CD4-positive, alpha-beta memory T cell (primary cell): ENCODE results near the gene EEF1AKMT1. TPM values are rescaled to one million over a fixed set of nuclear protein-coding genes. Genes with fewer than 3 reads are reported as not detected.

Experiments
- CTCF ChIA-PET: fragments of 350-600 bp; sonication (Branson Sonifier 250); formaldehyde crosslinking; loops from one replicate; lab custom pipeline; 2021; ENCODE audit warnings: inconsistent platforms; ENCODE audit not compliant: partially characterized antibody; lab: Charles Lee
- POLR2A ChIA-PET: fragments of 350-600 bp; sonication (Branson Sonifier 250); formaldehyde crosslinking; loops from one replicate; lab custom pipeline; 2021; ENCODE audit not compliant: partially characterized antibody; lab: Charles Lee
- DNase-seq, 5 donors: peaks; one replicate each; pipeline versions ENCODE4 v3.0.0 to v3.0.0-alpha.2; 2020 to 2022; ENCODE audit warnings: mixed read lengths in 1 of 5
- H3K27ac ChIP-seq: one replicate; pipeline ENCODE4 v1.7.0; 2013; ENCODE audit warnings: low read depth, low read length
- H3K27me3 ChIP-seq: 2 replicates; pipeline ENCODE4 v1.7.0; 2013; ENCODE audit warnings: mild to moderate bottlenecking, low read length, moderate library complexity; ENCODE audit not compliant: insufficient read depth
- H3K36me3 ChIP-seq: 2 replicates; pipeline ENCODE4 v1.7.0; 2013; ENCODE audit warnings: mild to moderate bottlenecking, low read length, moderate library complexity; ENCODE audit not compliant: insufficient read depth
- H3K4me1 ChIP-seq: 2 replicates; pipeline ENCODE4 v1.7.0; 2013; ENCODE audit warnings: mild to moderate bottlenecking, low read length, moderate library complexity; ENCODE audit not compliant: insufficient read depth
- H3K4me3 ChIP-seq, 2 donors: one replicate each; pipeline ENCODE4 v1.7.0; 2013; ENCODE audit warnings: low read length in 2 of 2, mild to moderate bottlenecking in 1 of 2
- H3K9me3 ChIP-seq, 2 donors: one replicate each; pipeline ENCODE4 v1.7.0; 2013; ENCODE audit warnings: low read length in 2 of 2, control low read depth in 1 of 2; ENCODE audit not compliant: control insufficient read depth in 1 of 2
- H3K27ac Mint-ChIP-seq, 7 donors: one replicate each; pipeline ENCODE4 v1.8.0; 2020 to 2021; ENCODE audit warnings: mixed read lengths in 7 of 7, mild to moderate bottlenecking in 6 of 7, inconsistent platforms in 3 of 7, moderate library complexity in 3 of 7
- H3K27me3 Mint-ChIP-seq, 2 donors: one replicate each; pipeline ENCODE4 v1.8.0; 2020 to 2021; ENCODE audit warnings: mixed read lengths in 2 of 2
- H3K36me3 Mint-ChIP-seq, 2 donors: one replicate each; pipeline ENCODE4 v1.8.0; 2020 to 2021; ENCODE audit warnings: mixed read lengths in 2 of 2, inconsistent platforms in 1 of 2, mild to moderate bottlenecking in 1 of 2
- H3K4me1 Mint-ChIP-seq, 4 donors: one replicate each; pipeline ENCODE4 v1.8.0; 2020 to 2021; ENCODE audit warnings: mixed read lengths in 4 of 4, mild to moderate bottlenecking in 1 of 4
- H3K4me3 Mint-ChIP-seq, 8 donors: one replicate each; pipeline ENCODE4 v1.8.0; 2020 to 2021; ENCODE audit warnings: mixed read lengths in 8 of 8, mild to moderate bottlenecking in 7 of 8, moderate library complexity in 6 of 8, inconsistent platforms in 3 of 8
- H3K9me3 Mint-ChIP-seq, 8 donors: one replicate each; pipeline ENCODE4 v1.8.0; 2020 to 2021; ENCODE audit warnings: mixed read lengths in 8 of 8, mild to moderate bottlenecking in 5 of 8, inconsistent platforms in 3 of 8, moderate library complexity in 1 of 8
- intact Hi-C: fragments of 100-400 bp; cut with micrococcal nuclease; formaldehyde crosslinking; loops from one replicate; pipeline ENCODE4 v1.15.1; 2023
- polyA plus RNA-seq, 2 donors: library from polyadenylated mRNA; unstranded; fragments of 300-500 nt; fragmentation: Illumina TruSeq; gene quantifications; one replicate each; pipeline ENCODE4 v1.2.3, GENCODE V29; 2021
- total RNA-seq, 2 experiments: library from RNA; stranded (reverse); gene quantifications; one replicate each; pipeline ENCODE4 v1.2.3, GENCODE V29; 2021

The EEF1AKMT1 gene
- total and polyA plus RNA-seq, 4 experiments from 2014 or later, result 8.1 to 16.2 (median 10.1) TPM

DNA sequence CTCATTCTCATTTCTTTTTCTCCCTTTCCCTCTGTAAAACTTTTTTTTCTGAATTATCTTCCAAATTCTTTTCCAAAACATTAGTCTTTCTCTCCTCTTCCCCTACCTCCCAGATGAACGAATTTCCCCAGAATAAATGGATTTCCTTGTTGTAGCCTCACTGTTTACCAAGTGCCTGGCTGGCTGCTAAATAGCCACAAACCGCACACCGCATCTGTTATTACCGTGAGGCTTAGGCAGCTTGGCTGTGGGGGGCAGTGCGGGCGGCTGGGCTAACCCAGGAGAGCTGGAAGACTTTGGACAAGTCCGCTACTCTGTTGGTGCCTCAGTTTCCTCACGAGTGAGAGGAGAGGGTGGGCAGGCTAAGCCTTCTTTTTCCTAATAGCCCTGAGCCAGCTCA, 59.6 kb downstream of the EEF1AKMT1 start:
- H3K27ac Mint-ChIP-seq, result peak overlapping the region in 1 of 7 donors; percentile 18
- no peak for DNase-seq
- H3K27me3 Mint-ChIP-seq, result peaks cover 3 to 12% of the 10 kb centered on the region in 2 donors
- ChIA-PET POLR2A (no interaction called here), CTCF (interaction anchor here (0.5 to 9.1 kb wide), 5 partner anchors 114 to 220 kb away, joined by 3 to 90 read pairs (median 10); no protein-coding TSS in a partner anchor)
- intact Hi-C loops, result no loop called here
- no peaks in the 10 kb centered on the region for H3K27me3 ChIP-seq
- H3K36me3 ChIP-seq, result no peaks in the 10 kb centered on the region
- H3K4me3 ChIP-seq, result no peak overlapping the region
- H3K4me1 Mint-ChIP-seq, result peaks cover 4 to 10% (median 7%) of the 10 kb centered on the region in 4 donors
- no peaks in the 10 kb centered on the region for H3K36me3 Mint-ChIP-seq
- no peak overlapping the region for H3K4me3 Mint-ChIP-seq
- H3K4me1 ChIP-seq, result peaks cover 6% of the 10 kb centered on the region
- H3K27ac ChIP-seq, result no peak overlapping the region
- H3K9me3 ChIP-seq, result no peaks in the 10 kb centered on the region
- peaks cover 0 to 1% (median 0%) of the 10 kb centered on the region in 8 donors for H3K9me3 Mint-ChIP-seq

DNA sequence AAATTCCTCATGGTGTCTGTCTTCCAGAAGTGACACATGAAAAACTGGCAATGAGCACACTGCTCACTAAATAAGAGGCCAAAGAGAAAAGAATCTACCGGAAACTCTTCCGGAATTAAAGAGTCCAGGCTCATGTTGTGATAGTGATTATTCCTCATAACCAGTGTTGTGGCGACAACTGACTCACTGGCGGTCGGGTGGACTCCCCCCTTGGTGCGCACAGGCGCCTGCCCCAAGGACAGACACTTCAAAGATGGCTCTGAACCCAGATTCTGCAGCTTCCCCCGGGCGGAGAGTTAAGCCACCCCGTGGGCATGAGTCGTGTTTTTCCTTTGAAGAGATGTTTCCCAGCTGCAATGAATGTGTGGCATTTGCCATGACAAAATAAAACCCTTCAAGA, 60.0 kb downstream of the EEF1AKMT1 start:
- Mint-ChIP-seq H3K4me3 (no peak overlapping the region), H3K4me1 (peaks cover 4 to 10% (median 7%) of the 10 kb centered on the region in 4 donors), H3K27me3 (peaks cover 3 to 12% of the 10 kb centered on the region in 2 donors), H3K27ac (no peak overlapping the region), H3K9me3 (peaks cover 0 to 1% (median 0%) of the 10 kb centered on the region in 8 donors), H3K36me3 (no peaks in the 10 kb centered on the region)
- intact Hi-C loops, result loop anchor here (2.0 kb wide), 2 partner anchors 59 to 765 kb away; partner anchors contain the start of gene EEF1AKMT1
- Histone ChIP-seq H3K27ac (no peak overlapping the region), H3K4me1 (peaks cover 6% of the 10 kb centered on the region), H3K27me3 (no peaks in the 10 kb centered on the region), H3K36me3 (no peaks in the 10 kb centered on the region), H3K9me3 (no peaks in the 10 kb centered on the region), H3K4me3 (no peak overlapping the region)
- no peak for DNase-seq
- ChIA-PET CTCF (interaction anchor here (0.5 to 9.1 kb wide), 7 partner anchors 9 to 220 kb away, joined by 3 to 90 read pairs (median 10); no protein-coding TSS in a partner anchor), POLR2A (no interaction called here)

- POLR2A ChIA-PET, result no interaction called here
- H3K36me3 ChIP-seq, result no peaks in the 10 kb centered on the region
- no peaks in the 10 kb centered on the region for H3K27me3 ChIP-seq
- Mint-ChIP-seq H3K4me3 (peak overlapping the region in 2 of 8 donors; percentile 21 to 60), H3K9me3 (no peaks in the 10 kb centered on the region), H3K27me3 (peaks cover 3 to 12% of the 10 kb centered on the region in 2 donors), H3K4me1 (peaks cover 4 to 10% (median 7%) of the 10 kb centered on the region in 4 donors), H3K27ac (no peak overlapping the region), H3K36me3 (no peaks in the 10 kb centered on the region)
- H3K4me1 ChIP-seq, result peaks cover 6% of the 10 kb centered on the region
- H3K4me3 ChIP-seq, result no peak overlapping the region
- no peak for DNase-seq
- CTCF ChIA-PET, result interaction anchor here (0.8 to 9.1 kb wide), 5 partner anchors 9 to 218 kb away, joined by 3 to 90 read pairs (median 23); no protein-coding TSS in a partner anchor
- intact Hi-C loops, result loop anchor here (2.0 kb wide), 2 partner anchors 60 to 766 kb away; partner anchors contain the start of gene EEF1AKMT1
- no peaks in the 10 kb centered on the region for H3K9me3 ChIP-seq
- no peak overlapping the region for H3K27ac ChIP-seq
Observed at GRCh38 chr13:20713014-20713376, 60.8 kb downstream of the EEF1AKMT1 start.

DNA sequence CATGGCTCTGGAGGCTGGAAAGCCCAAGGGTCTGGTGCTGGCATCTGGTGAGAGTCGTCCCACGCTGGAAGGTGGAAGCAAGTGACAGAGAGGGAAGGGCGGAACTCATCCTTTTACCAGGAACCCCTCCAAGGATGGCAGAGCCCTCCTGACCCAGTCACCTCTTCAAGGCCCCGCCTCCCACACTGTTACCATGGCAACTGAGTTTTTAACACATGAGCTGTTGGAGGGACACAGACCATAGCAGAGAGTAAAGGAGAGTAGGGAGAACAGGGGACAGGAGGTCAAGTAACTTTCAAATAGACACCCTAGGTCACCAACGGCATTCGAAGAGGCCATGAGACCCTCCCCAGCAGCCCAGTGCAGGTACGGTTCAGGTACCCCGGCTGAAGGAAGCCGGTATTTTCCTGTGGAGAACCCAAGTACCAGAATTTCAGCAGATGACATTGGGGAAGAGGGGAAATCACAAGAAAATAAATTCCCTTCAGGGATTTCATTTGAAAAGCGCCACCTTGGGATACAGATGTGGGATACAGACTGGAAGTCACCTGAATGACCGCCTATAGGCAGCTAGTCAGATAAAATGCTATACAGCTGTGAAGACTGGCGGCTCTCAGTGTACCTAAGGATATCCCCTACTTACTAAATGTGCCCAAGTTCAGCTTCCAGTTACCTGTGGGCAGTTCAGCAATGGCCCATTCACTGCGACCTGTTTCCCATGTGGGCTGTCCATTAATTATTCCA, 62.3 kb downstream of the EEF1AKMT1 start:
- POLR2A ChIA-PET, result no interaction called here
- Mint-ChIP-seq H3K36me3 (no peaks in the 10 kb centered on the region), H3K27ac (no peak overlapping the region), H3K9me3 (no peaks in the 10 kb centered on the region), H3K27me3 (peaks cover 3 to 12% of the 10 kb centered on the region in 2 donors), H3K4me1 (peaks cover 4 to 10% (median 7%) of the 10 kb centered on the region in 4 donors), H3K4me3 (no peak overlapping the region)
- Histone ChIP-seq H3K27me3 (no peaks in the 10 kb centered on the region), H3K9me3 (no peaks in the 10 kb centered on the region), H3K36me3 (no peaks in the 10 kb centered on the region), H3K27ac (no peak overlapping the region), H3K4me1 (peaks cover 6% of the 10 kb centered on the region), H3K4me3 (no peak overlapping the region)
- intact Hi-C loops, result loop anchor here (1.0 to 2.0 kb wide), 4 partner anchors 61 to 767 kb away; partner anchors contain the start of gene EEF1AKMT1
- no peak for DNase-seq
- CTCF ChIA-PET, result interaction anchor here (0.6 to 9.1 kb wide), 26 partner anchors 9 to 278 kb away, joined by 3 to 90 read pairs (median 4); no protein-coding TSS in a partner anchor

GRCh38 chr13:20709782-20710181, 64.0 kb downstream of the EEF1AKMT1 start:
- Mint-ChIP-seq H3K9me3 (no peaks in the 10 kb centered on the region), H3K27ac (no peak overlapping the region), H3K4me3 (no peak overlapping the region), H3K4me1 (peaks cover 4 to 10% (median 7%) of the 10 kb centered on the region in 4 donors), H3K36me3 (no peaks in the 10 kb centered on the region), H3K27me3 (peaks cover 1 to 7% of the 10 kb centered on the region in 2 donors)
- no peaks in the 10 kb centered on the region for H3K27me3 ChIP-seq
- DNase-seq, result no peak
- peaks cover 6% of the 10 kb centered on the region for H3K4me1 ChIP-seq
- no peak overlapping the region for H3K27ac ChIP-seq
- intact Hi-C loops, result no loop called here
- no peak overlapping the region for H3K4me3 ChIP-seq
- no peaks in the 10 kb centered on the region for H3K9me3 ChIP-seq
- H3K36me3 ChIP-seq, result no peaks in the 10 kb centered on the region
- ChIA-PET CTCF (interaction anchor here (0.6 to 9.1 kb wide), 9 partner anchors 13 to 768 kb away, joined by 3 to 90 read pairs (median 6); no protein-coding TSS in a partner anchor), POLR2A (no interaction called here)

DNA sequence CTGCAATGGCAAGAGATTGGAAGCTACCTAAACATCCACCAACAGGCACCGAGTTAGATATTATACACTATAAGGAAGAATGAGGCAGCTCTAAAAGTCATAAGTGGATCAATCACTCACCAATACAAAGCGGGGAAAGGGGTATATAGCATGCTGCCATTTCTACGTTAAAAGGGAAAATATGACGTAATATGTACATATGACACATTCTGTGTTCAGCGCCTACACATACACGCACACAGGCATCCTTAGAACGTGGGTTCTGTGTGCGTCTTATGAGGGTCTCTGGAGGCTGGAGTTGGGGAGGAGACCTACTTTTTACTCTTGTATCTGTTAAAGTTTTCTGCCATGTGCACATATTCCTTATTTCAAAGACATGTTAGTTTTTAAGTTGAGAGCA, 64.4 kb downstream of the EEF1AKMT1 start:
- peaks cover 1 to 6% of the 10 kb centered on the region in 2 donors for H3K27me3 Mint-ChIP-seq
- Histone ChIP-seq H3K27ac (no peak overlapping the region), H3K4me3 (no peak overlapping the region), H3K9me3 (no peaks in the 10 kb centered on the region), H3K36me3 (no peaks in the 10 kb centered on the region), H3K27me3 (no peaks in the 10 kb centered on the region), H3K4me1 (peaks cover 6% of the 10 kb centered on the region)
- ChIA-PET CTCF (interaction anchor here (1.1 to 9.1 kb wide), 7 partner anchors 14 to 768 kb away, joined by 3 to 90 read pairs (median 8); no protein-coding TSS in a partner anchor), POLR2A (no interaction called here)
- H3K4me1 Mint-ChIP-seq, result peaks cover 4 to 14% (median 7%) of the 10 kb centered on the region in 4 donors
- H3K4me3 Mint-ChIP-seq, result no peak overlapping the region
- no peaks in the 10 kb centered on the region for H3K9me3 Mint-ChIP-seq
- DNase-seq, result no peak
- H3K27ac Mint-ChIP-seq, result no peak overlapping the region
- intact Hi-C loops, result no loop called here
- H3K36me3 Mint-ChIP-seq, result no peaks in the 10 kb centered on the region

GRCh38 chr13:20708216-20708615, 65.5 kb downstream of the EEF1AKMT1 start:
- H3K36me3 Mint-ChIP-seq, result peaks cover 0 to 1% of the 10 kb centered on the region in 2 donors
- CTCF ChIA-PET, result interaction anchor here (1.1 to 9.1 kb wide), 2 partner anchors 139 to 216 kb away, joined by 3 to 90 read pairs; no protein-coding TSS in a partner anchor
- no peak overlapping the region for H3K4me3 Mint-ChIP-seq
- H3K4me1 ChIP-seq, result peaks cover 6% of the 10 kb centered on the region
- DNase-seq, result no peak
- H3K9me3 ChIP-seq, result no peaks in the 10 kb centered on the region
- peaks cover 1 to 4% of the 10 kb centered on the region in 2 donors for H3K27me3 Mint-ChIP-seq
- no peak overlapping the region for H3K4me3 ChIP-seq
- no peak overlapping the region for H3K27ac Mint-ChIP-seq
- intact Hi-C loops, result no loop called here
- POLR2A ChIA-PET, result no interaction called here
- H3K4me1 Mint-ChIP-seq, result peaks cover 3 to 13% (median 7%) of the 10 kb centered on the region in 4 donors
- H3K27me3 ChIP-seq, result no peaks in the 10 kb centered on the region
- no peaks in the 10 kb centered on the region for H3K9me3 Mint-ChIP-seq
- H3K27ac ChIP-seq, result no peak overlapping the region
- H3K36me3 ChIP-seq, result no peaks in the 10 kb centered on the region
